Caki2 (cell line): ENCODE results near the gene CAMKV. TPM values are rescaled to one million over a fixed set of nuclear protein-coding genes. Genes with fewer than 3 reads are reported as not detected.

Experiments
- DNase-seq: peaks from one replicate; pipeline ENCODE4 v3.0.0-alpha.2; 2015; ENCODE audit warnings: low read depth
- in situ Hi-C: cut with HindIII; loops from 2 replicates; pipeline ENCODE4 v1.10.0; 2016; ENCODE audit warnings: low sequenced_read_pairs, low pct_unique_long_range_greater_than_20kb, mixed read lengths
- total RNA-seq: library from RNA; depleted of rRNA; stranded (reverse); fragments of >200 nt; shearing (Covaris generic); gene quantifications from 2 replicates; pipeline ENCODE4 v1.2.3, GENCODE V29; 2014; ENCODE audit warnings: low replicate concordance; rRNA removed

The CAMKV gene
- total RNA-seq, 1 experiment from 2014 or later = not detected

DNA sequence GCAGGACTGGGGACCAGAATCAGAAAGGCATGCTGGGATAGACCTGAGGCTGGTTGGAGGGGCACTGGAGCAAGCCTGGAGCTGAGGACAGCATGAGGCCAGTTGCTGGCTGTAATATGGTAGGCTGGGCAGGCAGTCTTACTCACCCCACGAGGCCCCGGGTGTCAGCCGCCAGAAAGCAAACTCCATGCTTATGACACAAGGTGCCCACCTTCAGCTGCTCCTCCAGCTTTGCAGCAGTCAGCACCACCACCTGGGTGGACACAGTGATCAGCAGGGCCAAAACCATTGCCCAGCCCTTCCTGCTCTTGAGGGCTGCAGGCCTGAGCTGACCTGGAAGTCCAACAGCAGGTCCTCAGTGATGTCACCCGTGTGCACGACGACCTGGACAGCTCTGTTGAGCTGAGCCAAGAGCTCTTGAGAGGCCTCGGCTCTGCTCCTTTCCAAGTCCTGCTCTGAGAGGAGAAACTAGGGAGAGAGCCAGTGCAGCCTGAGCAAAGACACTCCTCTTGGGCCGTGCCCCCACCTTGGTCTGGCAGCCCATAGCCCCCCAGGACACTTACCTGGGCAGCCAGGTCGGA lies 56.7 kb downstream of the CAMKV start:
- no peak for DNase-seq
- in situ Hi-C loops = no loop called here

Other genes starting within 250 kb of the CAMKV start
- 122 and 164 TPM in 2 replicates for gene APEH, start 195.6 kb downstream of the CAMKV start, total RNA-seq
- 1.7 TPM in 2 replicates for gene MST1, start 180.4 kb downstream of the CAMKV start, total RNA-seq
- 14.3 and 14.6 TPM in 2 replicates for gene RNF123, start 180.3 kb downstream of the CAMKV start, total RNA-seq
- gene AMIGO3, start 150.2 kb downstream of the CAMKV start, total RNA-seq = not detected in 2 replicates
- gene GMPPB, start 146.0 kb downstream of the CAMKV start, total RNA-seq = 32.1 and 35.9 TPM in 2 replicates
- gene IP6K1, start 83.4 kb downstream of the CAMKV start, total RNA-seq = 20.3 and 23.7 TPM in 2 replicates
- not detected in 2 replicates for gene CDHR4, start 70.0 kb downstream of the CAMKV start, total RNA-seq
- 0.81 TPM in 1 of 2 replicates, not detected in the other for gene INKA1, start 66.6 kb downstream of the CAMKV start, total RNA-seq
- gene UBA7, start 56.0 kb downstream of the CAMKV start, total RNA-seq = 5.3 and 19.6 TPM in 2 replicates
- gene TRAIP, start 13.3 kb downstream of the CAMKV start, total RNA-seq = 7.0 and 16.5 TPM in 2 replicates
- gene MST1R, start 34.0 kb upstream of the CAMKV start, total RNA-seq = not detected in 2 replicates
- 5.6 and 20.9 TPM in 2 replicates for gene MON1A, start 59.9 kb upstream of the CAMKV start, total RNA-seq
- 7.1 and 9.6 TPM in 2 replicates for gene RBM6, start 70.2 kb upstream of the CAMKV start, total RNA-seq
- 42.3 and 44.1 TPM in 2 replicates for gene RBM5, start 219.0 kb upstream of the CAMKV start, total RNA-seq